NCI-H2171 (cell line): ENCODE measurements around the gene FAXDC2.

ENCODE experiments used
- DNase-seq: peaks from one replicate; lab custom pipeline; 2025; lab: John Stamatoyannopoulos, UW

The FAXDC2 gene, protein sequence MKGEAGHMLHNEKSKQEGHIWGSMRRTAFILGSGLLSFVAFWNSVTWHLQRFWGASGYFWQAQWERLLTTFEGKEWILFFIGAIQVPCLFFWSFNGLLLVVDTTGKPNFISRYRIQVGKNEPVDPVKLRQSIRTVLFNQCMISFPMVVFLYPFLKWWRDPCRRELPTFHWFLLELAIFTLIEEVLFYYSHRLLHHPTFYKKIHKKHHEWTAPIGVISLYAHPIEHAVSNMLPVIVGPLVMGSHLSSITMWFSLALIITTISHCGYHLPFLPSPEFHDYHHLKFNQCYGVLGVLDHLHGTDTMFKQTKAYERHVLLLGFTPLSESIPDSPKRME

DNA sequence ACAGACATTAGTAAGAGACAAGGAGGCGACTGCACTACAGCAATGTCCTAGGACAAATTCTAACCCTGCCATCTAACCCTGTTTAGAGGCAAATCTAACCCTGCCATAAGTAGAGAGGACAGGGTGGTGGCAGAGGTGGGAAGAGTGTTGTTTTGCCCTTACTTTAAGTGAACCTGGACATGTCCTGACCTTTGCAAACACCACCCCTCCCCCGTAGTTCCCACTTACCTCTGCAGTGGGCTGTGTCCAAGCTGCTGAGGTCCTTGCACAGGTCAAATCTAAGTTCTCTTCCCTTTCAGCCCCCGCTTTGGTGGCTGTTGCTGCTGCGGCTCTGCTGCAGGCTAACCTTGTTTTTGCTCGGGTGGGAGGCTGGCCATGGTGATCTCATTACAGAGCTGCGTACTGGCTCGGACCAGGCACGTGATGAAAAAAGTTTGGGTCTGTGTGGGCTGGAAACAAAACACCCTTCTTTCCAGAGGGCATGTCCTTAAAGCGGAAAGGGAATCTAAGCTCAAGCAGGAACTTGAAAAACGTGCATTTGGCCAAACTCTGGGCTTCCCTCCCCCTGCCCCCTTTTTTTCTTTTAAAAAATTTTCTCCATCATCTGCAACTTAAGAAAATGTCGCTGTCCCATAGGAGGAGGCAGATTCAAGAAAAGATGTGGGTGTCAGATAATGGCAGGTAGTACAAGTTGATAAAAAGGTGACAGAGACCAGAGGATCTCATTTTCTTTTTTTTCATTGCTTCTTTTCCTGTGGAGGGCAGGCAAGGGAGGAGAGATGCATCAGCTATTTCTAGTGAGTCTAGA is at the start of gene FAXDC2:
FAXDC2 (minus strand) TSS at position 349 of the 808 bp plus-strand sequence. CDS start 12,425 bp downstream, outside the sequence.
- DNase-seq: no peak

DNA sequence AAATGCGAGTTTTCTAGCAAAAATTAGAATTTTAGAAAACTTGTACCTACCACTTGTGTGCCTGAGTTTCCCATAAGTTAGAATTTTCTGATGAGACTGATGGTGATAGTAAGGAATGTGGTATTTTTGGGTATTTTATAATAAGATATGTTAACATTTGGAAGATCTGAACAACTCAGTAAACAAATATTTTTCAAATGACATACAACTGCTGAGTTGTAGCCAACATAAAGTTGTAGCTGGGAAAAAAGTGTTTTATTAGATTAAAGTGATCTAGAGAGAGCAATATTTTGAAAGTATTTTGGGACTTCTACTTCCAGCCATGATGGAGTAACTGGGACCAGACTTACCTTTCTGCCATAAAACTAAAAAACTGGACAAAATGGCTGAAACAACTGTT is 49.7 kb upstream of the FAXDC2 start:
- DNase-seq: no peak

DNA sequence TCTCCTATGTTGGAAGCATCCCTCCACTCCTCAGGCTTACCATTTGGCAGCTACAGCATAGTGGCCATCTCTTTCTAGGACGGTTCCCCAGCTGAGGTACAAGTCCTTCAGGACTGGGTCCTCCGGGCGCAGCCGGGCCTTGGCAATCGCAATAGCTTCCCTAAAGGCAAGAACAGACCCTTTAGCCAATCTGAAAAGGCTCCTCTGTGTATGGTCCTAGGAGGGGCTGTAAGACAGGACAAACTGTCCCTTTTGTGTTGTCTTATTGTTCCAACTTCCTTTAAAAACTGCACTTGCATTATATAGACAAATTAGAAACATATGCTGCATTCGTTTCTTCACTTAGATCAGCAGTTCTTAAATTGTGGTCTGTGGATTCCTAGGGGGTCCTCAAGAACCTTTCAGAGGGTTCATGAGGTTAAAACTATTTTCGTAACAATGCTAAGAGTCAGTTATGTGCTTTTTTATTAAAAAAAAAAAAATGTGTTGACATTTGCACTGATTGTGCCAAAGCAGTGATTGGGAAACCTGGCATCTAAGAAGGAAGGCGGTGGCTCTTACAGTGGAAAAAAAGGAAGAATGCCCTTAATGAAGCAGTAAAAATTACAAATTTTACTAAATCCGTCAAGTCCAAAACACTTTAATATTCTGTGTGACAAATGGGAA is 48.9 kb upstream of the FAXDC2 start:
- DNase-seq: no peak

DNA sequence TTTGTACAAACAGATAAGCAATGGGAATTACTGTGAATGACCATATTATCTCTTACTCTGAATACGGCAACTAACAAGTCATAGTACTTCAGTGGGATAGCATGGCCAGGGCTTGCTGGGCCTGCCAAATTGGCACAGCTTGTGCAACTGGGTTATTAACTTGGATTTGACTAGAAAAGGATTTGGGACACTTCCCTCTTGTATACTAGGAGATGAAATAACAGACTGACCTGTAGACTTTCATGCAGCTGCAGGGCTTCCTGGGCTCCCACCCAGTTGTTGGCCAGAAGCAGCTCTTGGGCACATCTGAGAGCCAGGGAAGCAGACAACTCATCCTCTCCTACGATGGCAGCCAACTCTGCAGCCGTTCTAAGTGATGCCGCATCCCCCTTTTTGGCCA is 47.8 kb upstream of the FAXDC2 start:
- no peak for DNase-seq

DNA sequence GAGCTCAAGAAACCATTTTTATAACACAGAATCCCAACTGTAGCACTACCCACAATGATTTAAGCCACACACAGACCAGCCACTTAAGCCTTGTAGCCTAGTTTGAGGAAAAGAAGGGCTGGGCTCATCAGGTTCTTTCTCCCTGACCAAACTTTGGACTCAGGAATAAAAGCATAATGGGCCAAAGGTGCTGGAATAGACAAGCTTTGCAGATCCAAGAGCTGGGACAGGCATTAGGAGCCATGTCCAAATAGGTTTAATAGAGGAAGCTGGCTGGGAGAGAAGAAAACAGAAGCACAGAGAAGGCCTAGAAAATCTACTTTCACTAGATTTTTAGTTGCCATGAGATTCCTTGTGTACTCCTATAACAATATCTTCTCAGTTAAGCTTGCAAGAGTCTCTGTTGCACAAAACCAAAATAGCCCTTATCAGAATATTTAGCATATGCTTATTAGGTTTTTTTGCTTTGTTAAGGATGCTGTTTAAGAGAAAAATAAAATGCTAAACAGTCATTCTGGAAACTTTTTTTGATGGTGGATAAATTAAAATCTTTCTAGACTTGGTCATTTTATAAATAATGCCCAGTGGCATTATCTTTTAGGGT is 46.3 kb upstream of the FAXDC2 start:
- no peak for DNase-seq

DNA sequence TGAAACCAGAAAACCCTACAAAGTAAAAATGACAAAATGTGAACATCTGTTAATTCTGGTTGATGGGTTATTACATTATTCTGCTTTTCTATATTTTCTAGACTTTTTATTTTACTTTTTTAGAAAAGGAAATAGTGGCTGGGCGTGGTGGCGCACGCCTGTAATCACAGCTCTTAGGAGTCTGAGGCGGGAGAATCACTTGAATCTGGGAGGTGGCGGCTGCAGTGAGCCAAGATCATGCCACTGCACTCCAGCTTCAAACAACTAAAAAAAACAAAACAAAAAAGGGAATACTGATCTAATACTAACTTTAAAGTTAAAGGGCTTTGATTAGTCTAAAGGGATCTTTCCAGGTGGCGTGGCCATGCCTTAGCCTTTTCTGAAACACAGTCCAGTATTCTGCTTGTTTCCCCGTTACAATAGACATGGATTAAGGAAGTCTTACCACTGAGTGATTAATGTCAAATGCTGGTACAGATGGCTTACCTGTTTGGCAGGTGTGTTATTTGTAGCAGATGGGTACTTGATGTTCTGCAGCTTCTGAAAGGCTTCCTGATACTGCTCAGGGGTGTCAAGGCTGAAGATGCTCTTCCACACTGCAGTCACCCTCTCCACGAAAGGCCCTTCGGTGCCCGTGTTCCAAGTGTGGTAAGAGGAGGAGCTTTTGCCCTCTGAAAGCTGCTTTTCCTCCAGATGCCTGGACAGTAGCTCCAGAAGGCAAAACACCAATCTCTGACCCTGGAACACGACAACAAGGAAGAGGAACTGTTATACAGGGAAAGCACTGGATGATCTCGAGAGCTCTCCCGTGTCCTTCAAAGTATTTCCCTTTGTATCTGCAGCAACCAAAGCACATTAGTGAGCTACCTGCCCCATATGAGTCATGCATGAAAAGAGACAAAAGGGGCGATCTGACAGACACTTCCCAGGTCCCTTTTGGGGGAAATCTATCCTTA is 45.5 kb upstream of the FAXDC2 start:
- DNase-seq: no peak

DNA sequence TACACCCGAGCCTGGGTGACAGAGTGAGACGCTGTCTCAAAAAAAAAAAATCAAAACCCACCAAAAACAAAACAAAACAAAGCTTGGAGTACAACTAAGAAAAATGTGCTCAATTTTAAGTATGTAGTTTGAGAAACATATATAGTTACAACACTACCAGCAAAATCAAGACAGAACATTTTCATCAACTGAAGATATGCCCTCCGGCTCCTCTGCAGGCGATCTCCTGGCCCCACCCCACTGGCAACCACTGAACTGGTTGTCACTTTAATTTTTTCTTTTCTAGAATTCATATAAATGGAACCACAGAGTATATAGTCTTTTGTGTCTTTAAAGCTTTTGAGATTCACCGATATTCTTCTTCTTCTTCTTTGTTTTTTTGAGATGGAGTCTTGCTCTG is 43.0 kb upstream of the FAXDC2 start:
- no peak for DNase-seq

DNA sequence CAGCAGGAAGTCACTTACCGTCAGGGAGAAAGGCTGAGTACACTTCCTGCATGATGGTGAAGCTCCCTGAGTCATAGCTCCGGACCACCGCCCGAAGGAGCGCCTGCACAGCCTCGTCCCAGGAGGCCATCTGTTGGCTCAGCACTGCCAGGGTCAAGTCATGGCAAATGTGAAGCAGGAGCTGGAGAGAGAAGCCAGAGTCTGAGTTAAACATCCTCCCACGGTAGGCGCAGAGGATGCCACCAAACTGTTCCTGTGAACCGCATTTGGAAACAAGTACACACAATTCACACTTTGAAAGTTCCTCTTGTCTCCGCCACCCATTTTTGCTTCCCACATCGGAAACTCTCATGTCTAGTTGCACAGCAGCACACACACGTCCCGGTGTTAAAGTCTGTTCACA is 42.0 kb upstream of the FAXDC2 start:
- no peak for DNase-seq

DNA sequence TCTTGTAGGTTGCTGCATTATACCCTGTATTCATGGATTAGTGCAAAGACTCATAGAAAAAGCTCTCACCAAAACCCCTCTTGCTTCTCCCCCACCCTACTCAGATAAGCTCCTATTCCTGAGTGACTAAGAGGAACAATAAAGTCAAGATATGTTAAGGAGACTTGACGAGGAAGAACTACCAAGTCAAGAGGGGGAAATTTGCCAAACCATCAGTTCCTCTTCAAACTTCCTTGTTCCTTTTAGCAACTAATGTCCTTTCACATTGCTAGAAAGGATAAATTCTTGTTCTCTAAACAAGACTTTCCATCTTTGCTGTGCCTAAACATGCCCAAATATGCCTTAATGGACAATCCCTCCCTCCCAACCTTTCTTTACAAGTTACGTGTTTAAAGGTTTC is 35.0 kb upstream of the FAXDC2 start:
- DNase-seq: no peak

DNA sequence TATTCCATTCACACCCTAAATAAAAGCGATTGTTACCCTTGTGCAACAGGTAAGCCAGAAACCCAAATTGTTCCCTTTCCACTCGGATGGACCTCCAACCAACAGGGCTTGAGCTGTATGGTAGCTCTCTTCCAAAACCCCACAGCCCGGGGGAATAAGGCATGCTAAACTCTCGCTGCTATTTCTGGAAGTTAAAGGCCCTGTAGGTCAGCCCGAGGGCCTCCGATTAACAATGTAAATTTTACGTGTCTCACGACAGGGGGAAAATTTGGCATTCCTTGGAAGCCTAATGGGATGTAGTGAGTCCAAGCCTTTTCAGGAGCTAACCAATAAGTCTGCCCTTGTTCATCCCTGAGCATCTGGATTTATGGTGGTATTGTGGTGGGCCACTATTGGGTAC is 34.0 kb upstream of the FAXDC2 start:
- no peak for DNase-seq

DNA sequence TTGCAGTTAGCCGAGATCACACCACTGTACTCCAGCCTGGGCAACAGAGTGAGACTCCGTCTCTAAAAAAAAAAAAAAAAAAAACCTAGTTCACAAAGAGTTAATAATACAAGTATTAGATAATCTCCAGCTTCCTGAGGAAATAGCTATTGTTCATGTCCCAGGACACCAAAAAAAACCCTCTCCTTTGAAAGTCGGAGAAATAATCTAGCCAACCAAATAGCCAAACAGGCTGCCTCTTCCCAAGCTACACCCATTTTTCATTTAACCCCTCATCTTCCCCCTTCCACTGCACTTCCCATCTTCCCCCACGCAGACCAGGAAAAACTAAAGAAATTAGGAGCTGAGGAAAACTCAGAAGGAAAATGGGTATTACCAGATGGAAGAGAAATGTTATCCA is 31.6 kb upstream of the FAXDC2 start:
- no peak for DNase-seq

DNA sequence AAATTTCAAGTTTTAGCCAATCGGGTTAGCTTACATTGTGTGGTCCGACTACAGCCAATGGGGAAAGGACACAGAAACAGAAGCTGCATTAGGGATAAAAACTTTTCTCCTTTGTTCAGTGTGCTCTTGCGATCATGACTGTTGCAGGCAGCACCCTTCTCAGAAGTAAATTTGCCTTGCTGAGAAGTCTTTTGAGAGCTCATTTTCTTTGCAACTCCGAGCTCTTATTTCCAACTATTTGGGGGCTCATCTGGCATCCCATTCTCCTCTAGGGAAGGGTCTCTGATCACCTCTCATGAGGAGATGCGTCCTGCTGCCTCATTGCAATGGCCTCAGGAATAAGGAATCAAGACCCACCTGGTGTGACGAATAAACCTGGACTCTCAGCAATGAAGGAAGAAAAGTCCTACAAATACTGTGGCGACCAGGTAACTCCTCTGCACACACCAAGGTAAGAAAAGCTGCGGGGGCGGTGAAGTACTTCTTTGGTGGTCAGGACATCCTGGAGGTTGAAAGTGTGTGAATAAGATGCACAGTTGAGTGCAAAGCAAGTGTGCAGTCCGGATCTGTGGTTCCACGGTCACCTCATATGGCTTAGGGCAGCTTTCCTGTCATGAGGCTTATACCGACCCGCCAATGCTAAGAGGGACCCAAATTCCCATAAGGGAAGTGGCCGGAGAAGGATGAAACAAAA is 28.4 kb upstream of the FAXDC2 start:
- DNase-seq: no peak

DNA sequence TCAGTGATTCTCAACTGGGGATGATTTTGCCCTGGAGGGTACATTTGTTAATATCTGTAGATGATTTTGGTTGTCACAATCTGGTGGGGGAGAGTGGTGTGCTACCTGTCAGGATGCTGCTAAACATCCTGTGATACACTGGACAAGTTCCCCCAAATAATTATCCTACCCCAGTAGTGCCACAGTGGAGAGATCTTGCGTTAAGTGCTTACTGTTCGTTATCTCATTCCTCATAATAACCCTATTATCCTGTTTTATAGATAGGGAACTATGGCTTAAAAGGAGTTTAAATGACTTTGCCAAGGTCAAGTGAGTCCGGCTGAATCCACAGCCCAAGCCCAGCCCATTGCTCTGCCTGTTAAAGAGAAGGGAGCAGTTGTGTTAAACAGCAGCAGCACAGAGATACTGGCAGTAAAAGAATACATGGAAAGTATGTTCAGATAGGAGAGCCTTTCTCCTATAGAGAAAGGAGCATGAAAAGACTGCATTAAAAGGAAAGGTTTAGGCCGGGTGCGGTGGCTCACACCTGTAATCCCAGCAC is 23.5 kb upstream of the FAXDC2 start:
- DNase-seq: no peak

DNA sequence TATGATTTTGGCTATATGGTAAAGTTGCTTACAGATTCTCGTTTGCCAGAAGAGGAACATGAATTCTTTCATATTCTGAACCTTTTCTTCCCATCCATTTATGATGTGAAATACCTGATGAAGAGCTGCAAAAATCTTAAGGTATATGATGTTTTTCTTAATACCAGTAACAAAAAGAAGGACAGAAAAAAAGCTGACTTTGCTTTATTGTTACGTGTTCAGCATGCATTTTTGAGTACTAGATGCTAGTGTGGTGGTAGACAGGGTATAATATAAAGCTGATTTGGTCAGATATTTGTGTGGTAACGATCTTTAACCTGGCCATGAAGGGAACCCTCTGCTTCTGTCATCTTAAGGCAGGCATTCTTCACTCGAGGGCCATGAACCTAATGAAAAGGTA is 21.3 kb upstream of the FAXDC2 start:
- DNase-seq: no peak

DNA sequence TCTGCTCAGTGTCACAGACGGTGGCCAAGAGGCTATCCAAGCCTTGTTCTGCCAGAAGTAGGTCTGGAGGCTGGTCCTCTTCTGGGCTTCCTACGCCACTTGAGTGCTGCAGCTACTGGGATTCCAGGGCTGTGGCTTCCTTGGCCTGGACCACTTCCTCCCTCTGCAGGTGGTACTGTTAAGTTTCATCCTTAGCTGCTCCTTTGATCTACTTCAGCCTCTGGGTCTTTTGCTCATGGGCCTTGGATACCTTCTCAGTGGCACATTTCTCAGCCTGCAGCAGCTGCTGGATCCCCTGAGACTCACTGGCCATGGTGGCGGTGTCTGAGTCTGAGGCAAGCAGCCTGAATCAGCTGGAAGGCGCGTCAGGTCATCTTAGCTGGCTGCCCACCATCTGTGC is 18.3 kb upstream of the FAXDC2 start:
- peak; percentile 10 for DNase-seq

DNA sequence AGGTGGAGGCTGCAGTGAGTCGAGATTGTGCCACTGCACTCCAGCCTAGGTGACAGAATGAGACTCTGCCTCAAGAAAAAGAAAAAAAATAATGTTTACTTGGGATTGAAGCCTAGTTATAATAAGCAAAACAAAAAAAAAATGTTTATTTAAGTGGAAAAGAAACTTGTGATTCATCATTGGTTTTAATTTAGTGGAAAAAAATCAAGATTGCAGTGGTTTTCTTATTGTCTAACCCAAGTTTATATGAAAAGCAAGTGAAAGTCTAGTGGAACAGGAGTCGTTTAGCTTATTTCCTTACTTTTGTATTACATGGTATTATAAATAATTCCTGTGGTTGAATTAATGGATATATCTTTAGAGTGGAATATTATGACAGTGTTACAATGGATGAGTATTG is 16.4 kb upstream of the FAXDC2 start:
- DNase-seq: no peak

DNA sequence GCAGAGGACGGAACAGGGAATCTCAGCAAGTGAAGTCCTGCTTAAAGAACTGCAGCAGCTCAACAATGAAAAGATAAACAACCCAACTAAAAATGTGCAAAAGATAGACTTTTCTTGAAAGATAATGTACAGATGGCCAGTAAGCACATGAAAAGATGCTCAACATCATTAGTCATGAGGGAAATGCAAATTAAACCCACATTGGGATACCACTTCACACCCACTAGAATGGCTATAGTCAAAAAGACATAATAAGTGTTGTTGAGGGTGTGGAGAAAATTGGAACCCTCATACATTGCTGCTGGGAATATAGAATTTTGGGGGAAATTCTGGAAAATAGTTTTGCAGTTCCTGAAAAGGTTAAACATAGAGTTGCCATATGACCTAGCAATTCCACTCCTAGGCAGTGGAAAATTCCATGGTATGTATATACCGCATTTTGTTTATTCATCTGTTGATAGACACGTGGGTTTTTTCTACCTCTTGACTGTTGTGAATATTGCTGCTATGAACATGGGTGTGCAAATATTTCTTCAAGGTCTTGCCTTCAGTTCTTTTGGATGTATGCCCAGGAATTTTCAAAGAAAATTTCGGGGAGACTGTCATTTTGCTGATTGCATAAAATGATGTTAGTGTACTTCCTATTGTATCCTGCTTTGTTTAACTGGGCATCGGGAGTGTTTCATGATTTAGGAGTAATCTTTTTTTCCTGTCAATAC is 15.2 kb upstream of the FAXDC2 start:
- DNase-seq: no peak

DNA sequence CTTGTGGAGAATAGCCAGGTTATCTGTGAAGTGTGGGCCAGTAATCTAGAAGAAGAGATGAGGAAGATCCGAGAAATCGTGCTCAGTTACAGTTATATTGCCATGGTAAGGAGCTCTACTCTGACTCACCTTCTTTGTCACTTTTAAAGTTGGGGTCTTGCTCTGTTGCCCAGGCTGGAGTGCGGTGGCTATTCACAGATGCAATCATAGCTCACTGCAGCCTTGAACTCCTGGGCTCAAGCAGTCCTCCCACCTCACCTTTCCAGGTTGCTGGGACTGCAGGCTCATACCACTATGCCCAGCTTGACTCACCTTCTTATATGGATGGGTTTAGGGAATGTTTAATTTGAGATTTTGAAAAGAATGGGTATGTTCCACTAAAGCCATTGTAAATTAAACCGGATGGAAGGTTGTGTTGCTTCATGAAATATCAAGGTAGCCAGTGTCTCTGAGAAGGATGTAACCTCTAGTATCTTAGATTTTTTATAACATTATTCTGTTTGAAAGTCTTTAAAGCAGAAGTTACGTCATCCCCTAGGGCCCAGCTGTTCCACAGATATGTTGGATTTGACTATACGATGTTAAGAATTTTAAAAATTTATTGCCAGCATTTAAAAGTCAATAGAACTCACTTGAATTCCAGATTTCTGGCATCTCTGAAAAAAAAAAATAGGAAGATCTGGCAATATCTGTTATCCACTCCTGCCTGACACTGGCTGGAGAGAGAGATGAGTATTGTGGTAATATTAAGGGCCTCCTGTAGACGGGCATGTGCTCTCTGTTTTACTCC is 13.1 kb upstream of the FAXDC2 start:
- DNase-seq: no peak

DNA sequence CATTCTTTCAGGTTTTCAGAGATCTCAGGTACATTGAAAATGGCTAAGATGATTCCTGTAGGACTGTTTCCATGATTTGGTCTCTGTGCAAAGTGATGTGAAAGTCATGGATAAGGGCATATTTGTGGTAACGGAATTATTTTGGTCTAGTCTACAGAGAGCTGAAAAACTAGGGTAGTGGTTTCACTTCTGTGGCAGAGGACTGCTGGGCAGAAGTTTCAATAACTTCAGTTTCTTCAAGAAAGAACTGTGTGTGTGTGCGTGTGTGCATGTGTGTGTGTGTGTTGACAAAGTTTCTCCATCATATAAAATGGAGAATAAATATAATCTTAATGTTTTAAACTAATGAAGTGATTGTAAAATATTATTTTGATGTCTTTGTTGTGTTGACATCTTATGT is 12.4 kb upstream of the FAXDC2 start:
- DNase-seq: no peak
